ENCODE measurements around the gene GPR176. TPM values are rescaled to one million over a fixed set of nuclear protein-coding genes. Genes with fewer than 3 reads are reported as not detected.

The GPR176 gene
- polyA plus RNA-seq, 1 of the 3 experiments (the other 2 are of a cell fraction), result 21.9 TPM

GRCh38 chr15:39786447-39787056 is 133.5 kb downstream of the GPR176 start (continued):
- TF ChIP-seq ZBTB33 (IDR thresholded peaks at IDR 0.05; ENCODE audit: borderline replicate concordance, low read depth), result no peak
- no peak for TF ChIP-seq TAF1 (IDR thresholded peaks at IDR 0.05; ENCODE audit: borderline replicate concordance, low read depth, low read length)
- peak; percentile 29; the same call in 1 of the 2 replicates for TF ChIP-seq MXI1 (IDR thresholded peaks at IDR 0.05; ENCODE audit: low read depth, low read length)
- no peak for TF ChIP-seq GABPA (IDR thresholded peaks at IDR 0.05; ENCODE audit: low read depth)
- TF ChIP-seq CTCF (IDR thresholded peaks at IDR 0.05), result peak; percentile 72
- TF ChIP-seq NRF1 (IDR thresholded peaks at IDR 0.05; ENCODE audit: low read depth, low read length), result no peak
- TF ChIP-seq USF2 (IDR thresholded peaks at IDR 0.05; ENCODE audit: borderline replicate concordance, low read depth, low read length), result no peak

GRCh38 chr15:39785841-39786240 is 134.2 kb downstream of the GPR176 start:
- ChIA-PET POLR2A (no interaction called here), CTCF (interaction anchor here (0.7 to 2.6 kb wide), 15 partner anchors 9 to 489 kb away, joined by 3 to 8 read pairs (median 3); no protein-coding TSS in a partner anchor)
- 85% methylated on average over 7 of the region's 7 CpGs for WGBS (ENCODE audit: low lambda C conversion rate)
- Histone ChIP-seq H3K9ac (no peak overlapping the region), H3K9me3 (no peaks in the 10 kb centered on the region), H3K36me3 (replicated peaks in 1 of 2; ENCODE audit: control insufficient read depth in 1 of 2, insufficient read depth in 2 of 2, low read length in 1 of 2) (no peaks in the 10 kb centered on the region), H4K20me1 (ENCODE audit: insufficient read depth) (no peaks in the 10 kb centered on the region), H3K4me1 (ENCODE audit: control insufficient read depth in 1 of 2, insufficient read depth in 2 of 2, low read depth in 1 of 2, low read length in 1 of 2) (peaks cover 16 to 20% of the 10 kb centered on the region in 2 experiments; a peak in 3 of 4 replicates), H3F3A (replicated peaks; ENCODE audit: insufficient read depth) (peaks cover 46% of the 10 kb centered on the region), H3K27me3 (ENCODE audit: insufficient read depth) (no peaks in the 10 kb centered on the region), H3K9me2 (no peaks in the 10 kb centered on the region), H3K4me3 (ENCODE audit: low read depth in 2 of 2, low read length in 1 of 2) (peak overlapping the region in 1 of 2 experiments; percentile 67; a peak in 1 of 4 replicates), H3K4me2 (peak overlapping the region; percentile 91; the same call in 1 of the 2 replicates), H3K27ac (ENCODE audit: low read depth in 2 of 2, low read length in 1 of 2) (peak overlapping the region in 1 of 2 experiments; percentile 37; a peak in 2 of 4 replicates), H2AFZ (ENCODE audit: low read depth) (no peak overlapping the region), H3K79me2 (ENCODE audit: insufficient read depth) (peaks cover 25% of the 10 kb centered on the region)
- no peak for TF ChIP-seq EZH2phosphoT487 (IDR thresholded peaks at IDR 0.05; ENCODE audit: borderline replicate concordance, low read depth)
- TF ChIP-seq MXI1 (IDR thresholded peaks at IDR 0.05; ENCODE audit: low read depth, low read length), result no peak
- TF ChIP-seq NFIC (IDR thresholded peaks at IDR 0.05; ENCODE audit: borderline replicate concordance), result no peak
- TF ChIP-seq NRF1 (IDR thresholded peaks at IDR 0.05; ENCODE audit: low read depth, low read length), result no peak
- TF ChIP-seq USF1 (IDR thresholded peaks at IDR 0.05; ENCODE audit: borderline replicate concordance, low read depth), result no peak
- no peak for DNase-seq

Data from SK-N-SH (cell line).